Esophagus squamous epithelium (tissue), 5 donors: ENCODE data around the gene PRSS23. TPM values are rescaled to one million over a fixed set of nuclear protein-coding genes. Genes with fewer than 3 reads are reported as not detected.
"Not testable (repeated sequence)": the region's sequence is repeated elsewhere in the genome, so short reads cannot be mapped to it uniquely, and the experiment has no call there.

Experiments
- DNase-seq: peaks from one replicate; lab custom pipeline; 2025; lab: John Stamatoyannopoulos, UW
- H3K27ac ChIP-seq, 4 donors: fragments of 200-600 bp; sonication (generic); one replicate each; pipeline ENCODE4 v1.5.1; 2016 to 2019; ENCODE audit warnings: mild to moderate bottlenecking in 1 of 4
- H3K27me3 ChIP-seq, 4 donors: fragments of 200-600 bp; sonication (generic); 1 replicate in 3 of 4; 2 replicates in 1 of 4; pipeline versions ENCODE4 v1.5.1 to v1.6.0; 2017 to 2021; ENCODE audit warnings: antibody characterized with exemption in 1 of 4
- H3K36me3 ChIP-seq, 3 donors: fragments of 200-600 bp; sonication (generic); one replicate each; pipeline ENCODE4 v1.5.1; 2016 to 2019
- H3K4me1 ChIP-seq, 3 donors: fragments of 200-600 bp; sonication (generic); one replicate each; pipeline ENCODE4 v1.5.1; 2017 to 2019
- H3K4me3 ChIP-seq, 4 donors: fragments of 200-600 bp; sonication (generic); 1 replicate in 3 of 4; 2 replicates in 1 of 4; pipeline ENCODE4 v1.5.1; 2016 to 2019; ENCODE audit warnings: mild to moderate bottlenecking in 2 of 4, moderate library complexity in 1 of 4
- H3K9me3 ChIP-seq, 3 donors: fragments of 200-600 bp; sonication (generic); one replicate each; pipeline ENCODE4 v1.5.1; 2016 to 2019
- POLR2A ChIP-seq, 4 donors: fragments of 450-650 bp; IDR thresholded peaks; one replicate each; pipeline ENCODE4 v1.6.1; 2017; ENCODE audit warnings: antibody characterized with exemption in 4 of 4, mild to moderate bottlenecking in 4 of 4, moderate library complexity in 3 of 4
- WGBS, 2 donors: methylation state at CpG; one replicate each; pipeline ENCODE4 v1.1.5; 2018; 5-methylcytosine and 5-hydroxymethylcytosine counted together
- intact Hi-C: fragments of 100-400 bp; cut with DNase I; formaldehyde crosslinking; loops from one replicate; pipeline ENCODE4 v1.15.0; 2022
- total RNA-seq, 4 donors: library from RNA; depleted of rRNA; stranded (reverse); fragments of >200 nt; gene quantifications; one replicate each; pipeline ENCODE4 v1.1.0, GENCODE V29; 2016
- TF ChIP-seq, protein P1 (sequence below), 6 experiments: fragments of 450-650 bp in 4 of 6; fragments of 200-600 bp in 2 of 6; sonication (generic) in 2 of 6; IDR thresholded peaks; one replicate each; pipeline ENCODE4 v1.5.1; 2016 to 2019; ENCODE audit warnings: antibody characterized with exemption in 6 of 6, mild to moderate bottlenecking in 4 of 6, moderate library complexity in 4 of 6
- donor health status: DM: yes; HTN: yes; CAD: no.

The PRSS23 gene
- total RNA-seq, 4 donors from 2014 or later: 2.9 to 20.6 (median 9.4) TPM

DNA sequence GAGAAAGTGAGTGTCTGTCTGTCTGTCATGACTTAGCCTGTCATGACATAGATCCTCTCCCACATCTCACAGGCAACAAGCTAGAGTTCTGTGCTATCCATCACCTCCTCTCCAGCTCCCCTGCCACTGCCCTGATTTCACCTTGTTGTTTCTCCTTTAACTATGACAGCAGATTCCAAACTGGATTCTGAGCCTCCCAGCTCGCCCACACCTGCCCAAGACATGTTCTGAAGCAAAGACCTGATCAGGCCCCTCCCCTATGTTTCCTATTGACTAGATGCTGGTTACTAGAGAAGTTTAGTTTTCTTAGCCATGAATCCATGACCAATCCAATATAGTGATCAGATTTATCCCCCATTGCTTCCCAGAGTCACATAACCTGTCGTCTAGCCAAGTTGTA lies 15.4 kb downstream of the PRSS23 start:
- no peaks in the 10 kb centered on the region for H3K36me3 ChIP-seq
- H3K27ac ChIP-seq: peak overlapping the region in 2 of 4 donors; percentile 42
- H3K9me3 ChIP-seq: no peaks in the 10 kb centered on the region
- H3K4me3 ChIP-seq: no peak overlapping the region
- intact Hi-C loops: loop anchor here (5.0 kb wide), 1 partner anchor 363 kb away; no protein-coding TSS in a partner anchor
- 62 to 64% methylated on average over 2 of the region's 2 CpGs for WGBS, 2 donors
- no peak for DNase-seq
- H3K4me1 ChIP-seq: peaks cover 0 to 24% (median 2%) of the 10 kb centered on the region in 3 donors
- no peak for TF ChIP-seq POLR2A (IDR thresholded peaks at IDR 0.05)
- TF ChIP-seq, protein P1, sequence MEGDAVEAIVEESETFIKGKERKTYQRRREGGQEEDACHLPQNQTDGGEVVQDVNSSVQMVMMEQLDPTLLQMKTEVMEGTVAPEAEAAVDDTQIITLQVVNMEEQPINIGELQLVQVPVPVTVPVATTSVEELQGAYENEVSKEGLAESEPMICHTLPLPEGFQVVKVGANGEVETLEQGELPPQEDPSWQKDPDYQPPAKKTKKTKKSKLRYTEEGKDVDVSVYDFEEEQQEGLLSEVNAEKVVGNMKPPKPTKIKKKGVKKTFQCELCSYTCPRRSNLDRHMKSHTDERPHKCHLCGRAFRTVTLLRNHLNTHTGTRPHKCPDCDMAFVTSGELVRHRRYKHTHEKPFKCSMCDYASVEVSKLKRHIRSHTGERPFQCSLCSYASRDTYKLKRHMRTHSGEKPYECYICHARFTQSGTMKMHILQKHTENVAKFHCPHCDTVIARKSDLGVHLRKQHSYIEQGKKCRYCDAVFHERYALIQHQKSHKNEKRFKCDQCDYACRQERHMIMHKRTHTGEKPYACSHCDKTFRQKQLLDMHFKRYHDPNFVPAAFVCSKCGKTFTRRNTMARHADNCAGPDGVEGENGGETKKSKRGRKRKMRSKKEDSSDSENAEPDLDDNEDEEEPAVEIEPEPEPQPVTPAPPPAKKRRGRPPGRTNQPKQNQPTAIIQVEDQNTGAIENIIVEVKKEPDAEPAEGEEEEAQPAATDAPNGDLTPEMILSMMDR (IDR thresholded peaks at IDR 0.05): no peak
- peaks cover 0 to 6% (median 0%) of the 10 kb centered on the region in 4 donors for H3K27me3 ChIP-seq

DNA sequence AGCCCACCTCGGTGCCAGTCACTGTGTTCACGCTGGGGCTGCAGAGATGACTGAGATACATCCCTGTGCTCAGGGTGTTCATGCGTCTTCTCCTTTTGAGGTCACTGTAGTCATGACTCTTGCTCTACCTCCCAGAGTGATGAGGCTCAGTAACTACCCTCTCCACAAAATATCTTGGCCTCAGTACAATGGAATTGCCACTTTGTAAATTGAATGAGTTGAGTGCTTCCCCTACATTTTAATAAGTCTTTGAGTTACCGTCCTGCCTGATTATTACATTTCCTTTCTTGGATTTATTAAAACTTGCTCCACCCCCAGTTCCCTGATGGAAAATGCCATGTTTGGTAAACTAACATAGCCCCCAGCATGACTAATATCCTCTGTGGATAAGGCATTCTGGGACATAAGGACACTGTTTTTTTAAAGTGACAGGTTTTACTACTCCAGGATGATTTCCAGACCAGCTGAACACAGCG lies 15.9 kb downstream of the PRSS23 start:
- peak overlapping the region in 2 of 4 donors; percentile 0 to 42 for H3K27ac ChIP-seq
- intact Hi-C loops: loop anchor here (5.0 kb wide), 1 partner anchor 364 kb away; no protein-coding TSS in a partner anchor
- no peak for DNase-seq
- no peaks in the 10 kb centered on the region for H3K9me3 ChIP-seq
- no peaks in the 10 kb centered on the region for H3K36me3 ChIP-seq
- H3K4me3 ChIP-seq: no peak overlapping the region
- 71 to 85% methylated on average over 5 of the region's 5 CpGs for WGBS, 2 donors
- peaks cover 0 to 6% (median 0%) of the 10 kb centered on the region in 4 donors for H3K27me3 ChIP-seq
- H3K4me1 ChIP-seq: peaks cover 0 to 24% (median 2%) of the 10 kb centered on the region in 3 donors
- no peak for TF ChIP-seq POLR2A (IDR thresholded peaks at IDR 0.05)

DNA sequence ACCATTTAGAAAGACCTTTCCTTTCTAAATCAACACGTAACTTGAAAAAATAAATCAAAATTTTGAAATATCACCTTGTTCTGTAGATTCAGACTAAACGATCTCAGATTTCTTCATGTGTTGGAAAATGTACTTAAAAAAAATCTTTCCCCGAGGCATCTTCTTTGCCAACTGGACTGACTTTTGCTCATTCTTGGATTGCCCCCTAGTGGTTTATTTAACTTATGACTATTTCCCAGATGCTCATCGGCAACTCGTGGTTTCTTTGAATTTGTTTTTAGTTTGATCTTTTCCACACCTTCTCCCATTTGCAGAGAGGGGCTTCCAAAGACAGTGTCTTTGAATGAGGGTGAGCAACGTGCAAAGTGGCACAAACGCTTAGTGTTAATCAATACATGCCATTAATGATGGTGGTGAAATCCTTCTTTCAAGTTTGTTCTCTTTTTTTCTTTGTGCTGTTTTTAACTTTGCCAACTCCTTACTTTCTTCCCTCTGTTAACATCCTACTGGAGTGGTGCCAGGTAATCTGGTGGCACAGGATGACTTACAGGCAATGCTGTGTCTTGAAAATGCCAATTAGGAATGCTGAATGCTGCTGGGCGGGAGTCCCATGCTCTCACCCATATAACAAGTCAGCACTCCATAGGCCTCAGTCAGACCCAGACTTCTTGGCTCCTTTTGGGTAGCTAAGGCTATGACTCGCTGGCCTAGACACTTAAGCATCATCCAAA lies 18.3 kb downstream of the PRSS23 start:
- no peak overlapping the region for H3K4me3 ChIP-seq
- 2 to 15% methylated on average over 7 to 9 of the region's 9 CpGs for whole genome bisulfite sequencing, 2 donors
- H3K4me1 ChIP-seq: peaks cover 0 to 24% (median 2%) of the 10 kb centered on the region in 3 donors
- peaks cover 0 to 6% (median 0%) of the 10 kb centered on the region in 4 donors for H3K27me3 ChIP-seq
- TF ChIP-seq, protein P1 (IDR thresholded peaks at IDR 0.05): peak; percentile 70 to 87 (median 76)
- no peak for TF ChIP-seq POLR2A (IDR thresholded peaks at IDR 0.05)
- intact Hi-C loops: loop anchor here (5.0 kb wide), 1 partner anchor 366 kb away; no protein-coding TSS in a partner anchor
- no peaks in the 10 kb centered on the region for H3K9me3 ChIP-seq
- no peak overlapping the region for H3K27ac ChIP-seq
- H3K36me3 ChIP-seq: no peaks in the 10 kb centered on the region
- DNase-seq: no peak

DNA sequence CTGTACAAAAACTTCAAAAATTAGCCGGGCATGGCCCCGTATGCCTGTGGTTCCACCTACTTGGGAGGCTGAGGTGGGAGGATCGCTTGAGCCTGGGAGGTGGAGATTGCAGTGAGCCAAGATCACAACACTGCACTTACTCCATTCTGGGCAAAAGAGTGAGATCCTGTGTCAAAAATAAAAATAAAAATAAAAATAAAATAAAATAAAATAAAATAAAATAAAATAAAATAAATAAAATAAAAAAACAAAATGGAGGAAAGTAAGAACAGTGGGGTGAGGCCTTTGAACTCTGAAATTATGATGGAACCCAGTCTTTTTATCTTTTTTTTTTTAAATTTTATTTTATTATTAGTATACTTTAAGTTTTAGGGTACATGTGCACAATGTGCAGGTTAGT lies 23.8 kb downstream of the PRSS23 start:
- intact Hi-C loops, H3K27ac ChIP-seq: not testable (repeated sequence)
- 97 to 100% methylated on average over 3 of the region's 3 CpGs for WGBS, 2 donors

DNA sequence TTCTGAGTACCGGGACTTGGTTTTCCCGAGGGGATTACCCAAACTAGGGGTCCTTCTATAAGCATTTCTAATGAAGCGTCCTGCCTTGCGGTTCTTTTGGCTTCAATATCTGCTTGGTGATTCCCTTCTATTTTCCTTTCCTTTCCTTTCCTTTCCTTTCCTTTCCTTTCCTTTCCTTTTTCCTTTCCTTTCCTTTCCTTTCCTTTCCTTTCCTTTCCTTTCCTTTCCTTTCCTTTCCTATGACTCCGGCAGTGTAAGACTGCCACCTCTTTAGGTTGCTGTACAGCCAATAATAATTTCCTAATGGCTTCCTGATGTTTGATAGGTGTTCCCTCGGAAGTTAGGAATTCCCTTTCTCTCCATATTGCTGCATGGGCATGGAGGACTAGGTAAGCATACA lies 34.0 kb downstream of the PRSS23 start:
- H3K27ac ChIP-seq, H3K4me1 ChIP-seq, H3K36me3 ChIP-seq, DNase-seq, H3K9me3 ChIP-seq, intact Hi-C loops, H3K27me3 ChIP-seq, H3K4me3 ChIP-seq: not testable (repeated sequence)
- 90% methylated on average over 6 of the region's 6 CpGs for WGBS, 2 donors

More for the DNA sequence above, 23.8 kb downstream of the PRSS23 start:
- not testable (repeated sequence) for DNase-seq, H3K4me3 ChIP-seq, H3K4me1 ChIP-seq, H3K27me3 ChIP-seq, H3K9me3 ChIP-seq, H3K36me3 ChIP-seq

DNA sequence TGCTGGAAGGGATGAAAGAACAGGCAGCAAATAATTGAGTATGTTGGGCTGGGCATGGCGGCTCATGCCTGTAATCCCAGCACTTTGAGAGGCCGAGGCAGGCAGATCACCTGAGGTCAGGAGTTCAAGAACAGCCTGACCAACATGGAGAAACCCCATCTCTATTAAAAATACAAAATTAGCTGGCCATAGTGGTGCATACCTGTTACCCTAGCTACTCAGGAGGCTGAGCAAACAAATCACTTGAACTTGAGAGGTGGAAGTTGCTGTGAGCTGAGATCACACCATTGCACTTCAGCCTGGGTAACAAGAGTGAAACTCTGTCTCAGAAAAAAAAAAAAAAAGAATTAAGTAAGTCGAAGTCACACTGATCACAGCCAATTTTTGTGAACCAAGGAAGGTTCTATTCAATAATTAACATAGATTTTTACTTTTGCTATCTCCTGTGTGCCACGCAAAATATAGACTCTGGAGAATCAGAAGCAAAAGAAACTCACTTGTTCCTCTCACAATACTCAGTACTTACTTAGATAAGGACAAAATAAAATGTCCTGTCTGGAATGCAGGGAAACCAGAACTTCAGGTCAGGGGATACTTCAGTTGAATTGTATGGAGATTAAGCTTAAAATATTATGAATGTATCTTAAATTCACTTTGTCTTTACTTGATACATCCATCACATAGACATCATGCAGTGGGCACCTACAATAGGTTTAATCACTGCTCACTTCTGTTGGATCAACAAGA lies 44.6 kb downstream of the PRSS23 start:
- H3K27me3 ChIP-seq, intact Hi-C loops, H3K27ac ChIP-seq, H3K9me3 ChIP-seq, DNase-seq, H3K36me3 ChIP-seq, H3K4me3 ChIP-seq, H3K4me1 ChIP-seq: not testable (repeated sequence)
- 55 to 62% methylated on average over 4 of the region's 4 CpGs for WGBS, 2 donors

DNA sequence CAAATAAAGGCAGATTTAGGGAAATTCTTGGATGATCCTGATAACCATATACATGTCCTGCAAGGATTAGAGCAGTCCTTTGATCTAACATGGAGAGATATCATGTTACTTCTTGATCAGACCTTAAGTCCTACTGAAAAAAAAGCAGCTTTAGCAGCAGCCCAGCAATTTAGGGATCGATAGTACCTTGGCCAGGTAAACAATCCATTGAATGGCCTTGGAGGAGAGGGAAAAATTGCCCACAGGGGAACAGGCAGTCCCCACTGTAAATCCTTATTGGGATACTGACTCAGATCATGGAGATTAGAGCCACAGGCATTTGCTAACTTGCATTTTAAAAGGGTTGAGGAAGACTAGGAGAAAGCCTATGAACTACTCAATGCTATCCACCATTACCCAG lies 47.8 kb downstream of the PRSS23 start:
- no peaks in the 10 kb centered on the region for H3K4me1 ChIP-seq
- 55 to 56% methylated on average over 1 of the region's 1 CpG for WGBS, 2 donors
- no peaks in the 10 kb centered on the region for H3K9me3 ChIP-seq
- TF ChIP-seq, protein P1 (IDR thresholded peaks at IDR 0.05): no peak
- TF ChIP-seq POLR2A (IDR thresholded peaks at IDR 0.05): no peak
- H3K27me3 ChIP-seq: no peaks in the 10 kb centered on the region
- H3K27ac ChIP-seq: no peak overlapping the region
- no peak overlapping the region for H3K4me3 ChIP-seq
- no peak for DNase-seq
- H3K36me3 ChIP-seq: no peaks in the 10 kb centered on the region
- intact Hi-C loops: no loop called here
